NCI-H2196 treated with DMSO at 0.1 percent for 48 hours (cell line): Measurements from ENCODE around the gene CHMP6.

Experiments
- DNase-seq: peaks from one replicate; lab custom pipeline; 2025; ENCODE audit not compliant: unreplicated experiment; lab: John Stamatoyannopoulos, UW

CHMP6 gene

DNA sequence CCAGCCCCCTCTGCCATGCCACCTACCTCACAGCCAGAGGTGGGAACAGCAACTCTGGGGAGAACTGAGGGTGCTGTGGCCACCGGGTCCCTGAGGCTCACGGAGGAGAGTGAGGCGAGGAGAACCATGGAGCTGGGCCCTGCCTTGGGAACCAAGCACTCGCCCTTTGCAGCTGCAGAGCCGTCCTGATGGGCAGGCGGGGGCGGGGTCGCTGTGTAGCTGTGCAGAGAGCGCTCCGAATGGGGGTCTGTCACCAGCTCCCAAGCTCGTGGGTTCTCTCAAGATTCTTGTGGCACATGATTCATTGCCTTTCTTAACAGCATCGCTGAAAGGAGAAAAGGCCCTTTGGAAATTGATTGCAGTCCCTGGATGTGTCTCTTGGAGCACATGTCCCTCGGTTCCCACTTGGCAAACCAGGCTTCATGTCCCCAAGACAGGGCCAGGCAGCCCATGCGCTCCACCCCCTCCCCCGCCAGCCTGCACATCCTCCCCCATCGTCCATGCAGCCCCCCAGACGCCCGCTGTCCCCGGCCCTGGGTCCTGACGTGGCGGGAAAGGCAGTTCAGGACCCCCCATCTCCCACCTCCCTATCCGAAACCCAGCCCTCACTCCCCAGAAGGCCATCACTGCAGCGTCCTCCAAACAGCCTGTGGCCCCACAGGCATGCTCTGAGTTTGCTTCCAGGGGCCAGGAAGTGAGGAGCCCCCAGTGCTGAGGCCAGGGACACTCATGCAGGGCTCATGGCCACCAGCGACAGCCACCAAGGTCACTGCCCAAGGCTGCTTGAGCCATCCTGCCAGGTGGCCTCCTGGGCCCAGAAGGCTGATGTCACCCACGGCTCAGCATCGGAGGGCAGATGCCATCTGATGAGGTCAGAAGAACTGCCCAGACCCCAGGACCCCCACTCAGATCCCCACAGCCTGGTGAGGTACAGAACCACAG, 20.6 kb upstream of the CHMP6 start:
- DNase-seq: no peak

- DNase-seq: no peak
Observed at GRCh38 chr17:80971704-80972304, 19.8 kb upstream of the CHMP6 start.

- no peak for DNase-seq
Observed at GRCh38 chr17:80976701-80977100, 14.9 kb upstream of the CHMP6 start.

DNA sequence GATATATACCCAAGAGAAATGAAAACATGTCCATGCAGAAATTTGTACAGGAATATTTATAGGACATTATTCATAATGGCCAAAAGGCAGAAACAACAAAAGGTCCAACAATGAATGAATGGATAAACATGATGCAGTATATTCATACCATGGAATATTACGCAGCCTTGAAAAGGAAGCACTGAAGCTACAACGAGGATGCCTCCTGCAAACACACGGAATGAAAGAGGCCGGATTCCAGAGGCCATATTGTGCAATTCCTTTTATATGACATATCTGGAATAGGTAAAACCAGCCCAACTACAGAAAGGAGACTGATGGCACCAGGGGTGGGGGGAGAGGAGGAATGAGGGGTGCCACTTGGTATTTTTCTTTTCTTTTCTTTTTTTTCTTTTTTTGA, 14.5 kb upstream of the CHMP6 start:
- no peak for DNase-seq

DNA sequence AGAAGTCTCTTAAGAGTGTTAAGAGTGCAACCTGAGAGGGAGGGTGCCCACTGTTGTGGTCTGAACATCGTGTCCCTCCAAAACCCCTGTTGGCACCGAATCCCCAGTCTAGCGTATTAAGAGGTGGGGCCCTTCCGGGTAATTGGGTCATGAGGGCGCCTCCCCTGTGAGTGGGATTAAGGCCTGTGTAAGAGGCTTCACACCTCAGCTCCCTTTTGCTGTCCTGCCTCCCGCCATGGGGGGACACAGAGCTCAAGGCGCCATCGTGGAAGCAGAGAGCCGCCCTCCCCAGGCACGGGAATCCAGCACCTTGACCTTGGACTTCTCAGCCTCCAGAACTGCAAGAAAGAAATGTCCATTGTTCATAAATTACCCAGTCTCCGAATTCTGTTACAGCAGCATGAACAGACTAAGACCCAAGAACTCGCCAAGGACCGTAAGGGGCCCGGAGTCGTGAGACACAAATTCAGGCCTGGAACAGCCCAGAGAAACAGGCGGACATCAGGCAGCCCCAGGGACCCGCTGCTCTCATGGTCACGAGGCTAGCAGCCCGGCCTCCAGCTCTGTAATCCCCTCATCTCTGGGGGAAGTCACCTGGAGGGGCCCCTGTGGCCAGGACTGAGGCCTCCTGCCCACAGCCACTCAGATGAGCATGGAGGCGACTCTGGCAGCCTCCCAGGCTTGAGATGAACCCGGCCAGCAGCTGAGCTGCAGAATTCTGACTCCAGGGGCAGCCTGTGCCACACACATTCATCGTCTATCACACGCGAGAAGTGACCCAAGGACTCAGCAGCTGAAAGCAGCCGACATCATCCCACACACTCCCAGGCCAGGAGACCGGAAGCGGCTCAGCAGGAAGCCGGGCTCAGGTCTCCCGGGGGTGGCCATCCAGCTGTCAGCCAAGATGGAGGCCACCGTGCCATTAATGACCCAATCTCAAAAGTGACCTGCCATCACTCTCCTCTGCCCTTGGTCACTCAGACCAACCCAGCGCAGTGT, 12.8 kb upstream of the CHMP6 start:
- no peak for DNase-seq

DNA sequence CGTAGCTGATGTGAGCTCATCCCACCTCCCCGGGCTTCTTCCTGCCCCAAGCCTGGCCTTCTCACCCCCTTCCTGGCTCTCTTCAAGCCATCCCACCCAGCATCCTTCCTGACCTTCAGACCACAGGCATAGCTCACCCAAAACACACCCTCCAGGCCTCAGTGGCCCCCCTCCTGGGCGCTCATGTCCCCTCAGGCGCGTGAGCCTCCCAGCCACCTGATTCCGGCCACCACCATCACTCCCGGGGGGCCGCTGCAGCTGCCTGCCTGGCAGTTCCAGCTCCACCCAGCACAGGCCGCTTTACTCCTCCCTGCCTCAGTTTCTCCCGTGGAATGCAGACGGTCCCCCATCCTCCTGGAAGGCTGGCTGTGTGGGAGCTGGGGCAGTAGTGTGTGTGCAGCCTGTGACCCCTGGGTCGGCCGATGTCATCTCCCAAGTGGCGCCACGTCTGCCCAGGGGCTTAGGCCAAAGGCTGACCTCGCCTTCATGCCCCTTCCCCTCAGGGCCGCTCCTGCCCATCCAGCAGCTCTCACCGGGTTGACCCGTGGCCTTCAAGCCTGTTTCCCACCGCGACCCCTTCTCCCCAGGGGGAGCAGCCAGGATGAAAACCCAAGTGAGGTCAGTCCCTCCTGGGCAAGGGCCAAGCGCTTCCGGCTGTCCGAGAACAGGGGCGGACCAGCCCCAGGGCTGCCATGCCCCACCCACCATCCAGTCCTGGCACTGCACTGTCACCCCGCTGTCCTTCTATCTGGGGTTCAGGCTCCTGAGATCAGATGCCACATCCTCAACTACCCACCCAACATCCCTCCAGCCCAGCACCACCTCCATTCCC, 11.9 kb upstream of the CHMP6 start:
- no peak for DNase-seq

GRCh38 chr17:80980397-80981061, 11.1 kb upstream of the CHMP6 start:
- DNase-seq: no peak

GRCh38 chr17:80981062-80981902, 10.4 kb upstream of the CHMP6 start:
- no peak for DNase-seq

DNA sequence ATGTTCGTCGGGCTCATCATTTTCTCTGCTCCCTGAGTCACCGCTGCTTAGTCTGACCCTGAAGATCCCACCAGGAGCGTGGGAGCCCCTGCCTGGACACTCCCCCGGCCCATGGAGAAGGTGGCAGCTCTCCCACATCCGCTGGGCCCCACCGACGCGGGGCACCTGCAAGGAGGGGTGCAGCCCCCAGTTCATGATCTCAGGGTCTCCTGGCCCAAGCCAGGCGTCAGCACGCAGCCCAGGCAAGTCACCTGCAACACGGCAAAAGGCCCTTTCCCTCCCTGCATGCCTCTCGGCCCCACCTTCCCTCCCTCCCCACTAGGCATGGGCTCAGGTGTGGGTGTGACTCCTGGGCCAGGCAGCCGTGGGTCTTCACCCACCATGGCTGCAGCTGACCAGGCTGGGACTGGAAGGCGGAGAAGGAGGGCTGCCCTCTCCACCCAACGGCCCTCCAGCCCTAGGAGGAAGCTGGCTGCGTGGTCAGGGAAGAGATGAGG, 9.7 kb upstream of the CHMP6 start:
- no peak for DNase-seq

- DNase-seq: no peak
Observed at GRCh38 chr17:80982426-80982974, 9.1 kb upstream of the CHMP6 start.

- no peak for DNase-seq
Observed at GRCh38 chr17:80983545-80983944, 8.1 kb upstream of the CHMP6 start.

- no peak for DNase-seq
Observed at GRCh38 chr17:80984749-80985148, 6.9 kb upstream of the CHMP6 start.

- DNase-seq: no peak
Observed at GRCh38 chr17:80986046-80986445, 5.6 kb upstream of the CHMP6 start.

DNA sequence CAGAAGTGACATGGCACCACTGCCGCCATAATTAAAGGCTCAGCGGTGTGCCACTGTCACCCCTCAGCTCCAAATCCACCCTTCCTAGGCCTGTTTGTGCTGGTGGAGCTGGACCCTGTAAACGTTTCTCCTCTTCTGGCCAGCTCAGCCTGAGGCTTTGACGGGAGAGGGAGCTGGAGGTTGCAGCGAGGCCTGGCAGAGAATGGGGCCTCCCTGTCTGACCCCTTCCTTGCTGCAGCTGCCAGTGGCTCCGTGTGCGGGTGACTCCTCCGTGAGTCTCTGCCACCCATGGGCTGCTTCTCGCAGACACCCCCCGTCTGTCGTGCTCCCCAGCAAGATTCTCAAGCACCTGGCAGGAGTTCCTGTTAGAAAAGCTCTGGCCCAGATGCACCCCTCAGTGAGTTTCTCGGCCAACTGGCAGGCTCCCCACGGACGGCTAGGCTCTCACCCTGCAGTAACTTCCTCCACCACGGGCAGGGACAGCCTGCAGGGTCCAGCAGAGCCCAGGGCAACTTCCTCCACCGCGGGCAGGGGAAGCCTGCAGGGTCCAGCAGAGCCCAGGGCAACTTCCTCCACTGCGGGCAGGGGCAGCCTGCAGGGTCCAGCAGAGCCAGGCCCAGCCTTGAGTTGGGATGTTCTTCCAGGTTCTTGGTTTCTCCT, 4.7 kb upstream of the CHMP6 start:
- DNase-seq: no peak

- DNase-seq: no peak
Observed at GRCh38 chr17:80987941-80988461, 3.6 kb upstream of the CHMP6 start.

DNA sequence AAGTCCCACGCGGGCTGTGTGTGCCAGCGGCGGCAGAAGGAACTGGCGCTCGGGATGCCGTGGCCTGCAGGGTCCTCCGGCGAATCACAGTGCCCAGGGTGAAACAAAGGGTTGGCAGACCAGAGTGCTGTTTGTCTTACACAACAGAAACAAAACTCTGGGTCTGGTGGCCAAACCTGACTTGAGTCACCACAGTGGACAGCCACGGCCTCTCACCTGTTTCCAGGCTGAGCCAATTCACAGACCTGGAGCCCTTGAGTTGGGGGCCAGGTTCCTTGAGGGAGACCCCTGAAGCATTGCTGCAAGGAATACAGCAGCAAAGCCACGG, 2.1 kb upstream of the CHMP6 start:
- DNase-seq: no peak

GRCh38 chr17:80990921-80991644, 558 bp upstream of the CHMP6 start:
- no peak for DNase-seq
